Heart left ventricle (tissue), 13 donors: Measurements from ENCODE around the gene HOXD10.

ENCODE experiments used
- POLR2A ChIP-seq, 2 donors: fragments of 450-650 bp; IDR thresholded peaks; one replicate each; pipeline ENCODE4 v1.6.1; 2017; ENCODE audit warnings: antibody characterized with exemption in 2 of 2, mild to moderate bottlenecking in 2 of 2, moderate library complexity in 2 of 2
- TF ChIP-seq, protein P1 (sequence below), 12 donors: fragments of 200-600 bp; sonication (generic) in 4 of 12; IDR thresholded peaks; one replicate each; pipeline versions ENCODE4 v1.5.0 to v1.8.0; 2018 to 2022; ENCODE audit warnings: antibody characterized with exemption in 12 of 12, mild to moderate bottlenecking in 5 of 12
- donor health status: ischemic (EF 13 %, LVEDD 7.1; RV severe dilation, severe dysfunction).
- donor health status: DM: no; HTN: yes; CAD: no.
- donor health status: DM: no; HTN: no; CAD: no.
- donor health status: ischemic (EF 25% LVEDD 6.9; RV normal size, moderate dysfunction).
- donor health status: ischemic (EF 25% LVEDD 5.7; RV mildly dilated, moderate dysfunction).
- donor health status: ischemic (EF 35%, LVEDD 5.7; RV mildly dilated, moderate dysfunction).
- donor health status: nonischemic (EF 11% LVEDD 7.7; RV severe dilation, severe dysfunction).
- donor health status: DM: yes; HTN: yes; CAD: no.
- donor health status: PGD.
- donor health status: ischemic (EF 29% LVEDD 5.4; RV normal size, mild dysfunction).
- donor health status: nonischemic (EF 23%, LVEDD 6.1; RV moderate dilation, normal function).

DNA sequence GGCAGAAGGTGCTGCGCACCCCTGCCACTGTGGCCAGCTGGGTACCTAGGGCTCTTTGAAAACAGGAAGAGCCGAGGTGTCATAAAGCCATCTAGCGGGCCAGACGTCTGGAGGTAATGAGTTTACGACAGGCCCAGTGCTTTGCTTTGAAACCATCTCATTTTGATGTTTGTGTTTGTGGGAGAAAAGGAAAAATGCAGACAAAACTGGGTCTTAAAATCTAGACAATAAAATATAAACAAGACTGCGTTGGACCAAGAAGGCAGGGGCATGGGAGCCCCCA is 9.1 kb downstream of the HOXD10 start:
- TF ChIP-seq, protein P1, sequence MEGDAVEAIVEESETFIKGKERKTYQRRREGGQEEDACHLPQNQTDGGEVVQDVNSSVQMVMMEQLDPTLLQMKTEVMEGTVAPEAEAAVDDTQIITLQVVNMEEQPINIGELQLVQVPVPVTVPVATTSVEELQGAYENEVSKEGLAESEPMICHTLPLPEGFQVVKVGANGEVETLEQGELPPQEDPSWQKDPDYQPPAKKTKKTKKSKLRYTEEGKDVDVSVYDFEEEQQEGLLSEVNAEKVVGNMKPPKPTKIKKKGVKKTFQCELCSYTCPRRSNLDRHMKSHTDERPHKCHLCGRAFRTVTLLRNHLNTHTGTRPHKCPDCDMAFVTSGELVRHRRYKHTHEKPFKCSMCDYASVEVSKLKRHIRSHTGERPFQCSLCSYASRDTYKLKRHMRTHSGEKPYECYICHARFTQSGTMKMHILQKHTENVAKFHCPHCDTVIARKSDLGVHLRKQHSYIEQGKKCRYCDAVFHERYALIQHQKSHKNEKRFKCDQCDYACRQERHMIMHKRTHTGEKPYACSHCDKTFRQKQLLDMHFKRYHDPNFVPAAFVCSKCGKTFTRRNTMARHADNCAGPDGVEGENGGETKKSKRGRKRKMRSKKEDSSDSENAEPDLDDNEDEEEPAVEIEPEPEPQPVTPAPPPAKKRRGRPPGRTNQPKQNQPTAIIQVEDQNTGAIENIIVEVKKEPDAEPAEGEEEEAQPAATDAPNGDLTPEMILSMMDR (IDR thresholded peaks at IDR 0.05), result no peak
- no peak for TF ChIP-seq POLR2A (IDR thresholded peaks at IDR 0.05)
